Renal cortical epithelial cell (primary cell): Measurements from ENCODE around the gene PEX12. TPM values are rescaled to one million over a fixed set of nuclear protein-coding genes. Genes with fewer than 3 reads are reported as not detected.
"Not testable (repeated sequence)": the region's sequence is repeated elsewhere in the genome, so short reads cannot be mapped to it uniquely, and the experiment has no call there.

Experiments
- DNase-seq: peaks from one replicate; pipeline ENCODE4 v3.0.0-alpha.2; 2011; ENCODE audit warnings: low read depth
- total RNA-seq: library from RNA; depleted of rRNA; stranded (reverse); fragments of >200 nt; gene quantifications from 2 replicates; pipeline ENCODE4 v1.2.3, GENCODE V29; 2014

The PEX12 gene
- total RNA-seq, 1 donor from 2014 or later: 5.6 TPM

DNA sequence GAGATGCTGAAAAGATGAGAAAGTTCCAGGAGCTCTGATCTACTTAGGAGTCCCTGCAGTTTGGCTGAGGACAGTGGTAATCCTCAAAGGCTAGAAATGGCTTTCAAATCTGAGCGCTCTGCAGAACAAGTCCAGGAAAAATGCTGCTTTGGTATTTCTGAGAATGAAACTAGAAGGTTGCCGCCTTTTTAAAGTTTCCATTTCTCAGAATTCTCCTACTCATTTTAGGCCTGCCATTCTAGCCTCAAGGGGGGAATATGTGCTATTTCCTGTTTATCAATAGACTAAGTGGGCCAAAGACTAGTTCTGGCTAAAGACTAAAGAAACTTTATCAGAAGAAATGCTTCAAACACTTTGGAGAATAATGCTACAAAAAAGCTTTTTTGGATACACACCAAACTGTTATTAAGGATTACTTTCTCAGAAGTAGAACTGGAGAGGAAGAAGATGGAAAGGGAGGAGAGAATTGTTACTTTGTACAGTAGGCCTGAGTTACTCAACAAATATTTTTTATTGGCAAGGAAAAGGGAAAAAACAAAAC is 40.7 kb downstream of the PEX12 start, which contains the start of gene SLFN12L:
Gene SLFN12L (minus strand): TSS at position 78 of the 541 bp plus-strand sequence. CDS start 15,314 bp downstream, outside the sequence.
- DNase-seq: no peak

DNA sequence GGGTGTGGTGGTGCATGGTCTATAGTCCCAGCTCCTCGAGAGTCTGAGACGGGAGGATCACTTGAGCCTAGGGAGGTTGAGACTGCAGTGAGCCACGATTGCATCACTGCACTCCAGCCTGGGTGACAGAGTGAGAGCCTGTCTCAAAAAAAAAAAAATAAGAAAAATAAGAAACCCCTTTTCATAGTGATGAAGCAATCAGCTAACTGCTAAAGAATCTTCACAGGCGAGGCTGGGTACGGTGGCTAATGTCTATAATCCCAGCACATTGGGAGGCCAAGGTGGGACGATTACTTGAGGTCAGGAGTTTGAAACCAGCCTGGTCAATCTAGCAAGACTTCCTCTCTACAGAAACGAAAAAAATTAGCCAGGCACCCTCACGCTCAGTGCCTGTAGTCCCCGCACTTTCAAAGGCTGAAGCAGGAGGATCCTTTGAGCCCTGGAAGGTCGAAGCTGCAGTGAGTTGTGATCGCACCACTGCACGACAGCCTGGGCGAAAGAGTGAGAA is 41.7 kb downstream of the PEX12 start:
- no peak for DNase-seq

DNA sequence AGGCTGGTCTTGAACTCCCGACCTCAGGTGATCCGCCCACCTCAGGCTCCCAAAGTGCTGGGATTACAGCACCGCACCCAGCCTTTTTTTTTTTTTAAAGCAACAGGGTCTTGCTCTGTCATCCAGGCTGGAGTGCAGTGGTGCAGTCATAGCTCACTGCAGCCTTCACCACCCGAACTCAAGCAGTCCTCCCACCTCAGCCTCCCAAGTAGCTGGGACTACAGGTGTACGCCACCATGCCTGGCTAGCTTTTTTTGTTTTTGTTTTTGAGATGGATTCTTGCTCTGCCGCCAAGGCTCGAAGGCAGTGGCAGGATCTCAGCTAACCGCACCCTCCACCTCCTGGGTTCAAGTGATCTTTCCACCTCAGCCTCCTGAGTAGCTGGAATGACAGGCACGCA is 43.0 kb downstream of the PEX12 start:
- DNase-seq: not testable (repeated sequence)

DNA sequence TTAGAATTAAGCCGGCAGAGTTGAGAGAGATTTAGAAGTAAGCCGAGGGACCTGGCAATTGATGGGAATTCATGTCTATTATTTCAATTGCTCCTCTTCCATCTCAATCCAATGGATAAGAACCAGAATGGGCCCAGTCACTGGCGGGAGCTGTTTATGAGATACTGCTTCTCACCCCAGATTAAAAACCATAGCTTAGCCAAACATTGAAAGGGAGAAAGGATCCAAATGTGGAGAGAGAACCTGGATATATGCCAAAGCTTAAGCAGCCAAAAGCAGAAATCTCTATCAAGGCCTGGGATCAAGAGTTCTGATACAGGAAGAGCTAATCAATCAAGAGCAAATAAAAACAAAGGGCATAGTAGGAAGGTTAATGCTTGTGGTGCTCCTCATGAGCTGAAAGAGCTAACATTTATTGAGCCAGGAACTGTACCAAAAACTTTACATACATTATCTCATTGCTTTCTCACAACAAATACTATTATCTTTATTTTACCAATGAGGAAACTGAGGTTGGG is 43.7 kb downstream of the PEX12 start:
- DNase-seq: no peak

DNA sequence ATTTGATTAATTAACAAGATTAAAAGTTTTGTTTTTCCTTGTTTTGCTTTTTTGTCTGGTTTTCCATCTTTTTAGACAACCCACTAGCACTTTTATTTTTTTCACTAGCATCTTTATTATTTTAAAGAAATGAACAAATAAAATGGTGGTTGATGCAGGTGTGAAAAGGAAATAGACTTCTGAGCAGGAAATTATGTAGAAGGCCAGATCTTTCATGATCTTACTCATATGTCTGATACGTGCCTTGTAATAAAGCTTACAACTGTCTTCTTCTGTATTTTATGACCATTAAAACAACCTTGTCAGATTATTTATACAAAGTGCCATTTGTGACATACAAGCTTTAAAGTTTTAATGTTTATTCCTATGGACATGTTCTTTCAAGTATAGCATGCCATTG is 47.2 kb downstream of the PEX12 start:
- no peak for DNase-seq

DNA sequence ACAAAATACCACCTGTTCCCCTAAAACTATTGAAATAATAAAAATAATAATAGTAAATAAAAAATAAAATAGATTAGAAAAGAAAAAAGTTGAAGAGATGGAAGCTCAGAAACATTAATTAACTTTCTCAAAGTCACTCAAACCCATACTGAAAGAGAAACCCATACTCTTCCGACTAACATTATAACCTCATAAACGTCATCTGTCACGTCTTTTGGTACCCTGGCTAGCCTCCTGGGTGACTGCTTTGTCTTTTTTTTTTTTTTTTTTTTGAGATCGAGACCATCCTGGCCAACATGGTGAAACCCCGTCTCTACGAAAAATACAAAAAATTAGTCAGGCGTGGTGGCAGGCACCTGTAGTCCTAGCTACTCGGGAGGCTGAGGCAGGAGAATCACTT is 48.5 kb downstream of the PEX12 start:
- DNase-seq: no peak

DNA sequence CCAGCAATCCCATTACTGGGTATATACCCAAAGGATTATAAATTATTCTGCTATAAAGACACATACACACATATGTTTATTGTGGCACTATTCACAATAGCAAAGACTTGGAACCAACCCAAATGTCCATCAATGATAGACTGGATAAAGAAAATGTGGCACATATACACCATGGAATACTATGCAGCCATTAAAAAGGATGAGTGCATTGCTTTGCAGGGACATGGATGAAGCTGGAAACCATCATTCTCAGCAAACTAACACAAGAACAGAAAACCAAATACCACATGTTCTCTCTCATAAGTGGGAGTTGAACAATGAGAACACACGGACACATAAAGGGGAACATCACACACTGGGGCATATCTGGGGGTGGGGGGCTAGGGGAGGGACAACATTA is 49.0 kb downstream of the PEX12 start:
- DNase-seq: not testable (repeated sequence)

Other genes starting within 250 kb of the PEX12 start
- gene SLFN11, start 204.9 kb downstream of the PEX12 start, total RNA-seq: 6.0 and 8.2 TPM in 2 replicates
- gene SLFN12, start 146.1 kb downstream of the PEX12 start, total RNA-seq: 22.1 and 67.0 TPM in 2 replicates
- gene SLFN13, start 129.8 kb downstream of the PEX12 start, total RNA-seq: 3.1 and 9.2 TPM in 2 replicates
- 0.05 TPM in 1 of 2 replicates, not detected in the other for gene SLFN12L, start 40.9 kb downstream of the PEX12 start, total RNA-seq
- gene SLFN14, start 17.8 kb downstream of the PEX12 start, total RNA-seq: not detected in 2 replicates
- 134 and 233 TPM in 2 replicates for gene AP2B1, start 8.8 kb upstream of the PEX12 start, total RNA-seq
- gene RASL10B, start 153.1 kb upstream of the PEX12 start, total RNA-seq: under 0.01 and 1.8 TPM in 2 replicates
- 0.05 TPM in 1 of 2 replicates, not detected in the other for gene GAS2L2, start 174.7 kb upstream of the PEX12 start, total RNA-seq
- gene C17orf50, start 182.3 kb upstream of the PEX12 start, total RNA-seq: not detected in 2 replicates
- 0.52 and 1.8 TPM in 2 replicates for gene MMP28, start 217.1 kb upstream of the PEX12 start, total RNA-seq
- gene TAF15, start 230.9 kb upstream of the PEX12 start, total RNA-seq: 36.8 and 142 TPM in 2 replicates